H1 (cell line): ENCODE results near the gene TCP11. TPM values are rescaled to one million over a fixed set of nuclear protein-coding genes. Genes with fewer than 3 reads are reported as not detected.

Experiments used
- BACH1 ChIP-seq: IDR thresholded peaks from 2 replicates; pipeline ENCODE4 v1.6.1; 2012; ENCODE audit warnings: low read length, improper control_type of control experiment
- CBX5 ChIP-seq: fragments of 300-800, 300-1000 bp; sonication (generic); IDR thresholded peaks from 2 replicates; pipeline ENCODE4 v1.7.1; 2016; ENCODE audit warnings: antibody characterized with exemption, low read length, low read depth
- CTCF ChIP-seq, 3 experiments: IDR thresholded peaks; 1 replicate in 2 of 3; 2 replicates in 1 of 3; pipeline versions ENCODE4 v1.5.1 to v1.6.1; 2011; ENCODE audit warnings: low read length in 3 of 3, mild to moderate bottlenecking in 3 of 3, inconsistent platforms in 2 of 3, low read depth in 1 of 3, moderate library complexity in 1 of 3; ENCODE audit not compliant: insufficient read depth in 1 of 3; ENCODE audit errors: control extremely low read depth in 1 of 3
- FOSL1 ChIP-seq: IDR thresholded peaks from 2 replicates; pipeline ENCODE4 v1.6.1; 2011; ENCODE audit warnings: mild to moderate bottlenecking, low read depth, low read length, moderate library complexity; ENCODE audit not compliant: insufficient read depth
- polyA plus RNA-seq, 7 experiments: library from polyadenylated mRNA; depleted of rRNA in 3 of 7; stranded (reverse) in 5 of 7; unstranded in 2 of 7; fragments of >200 nt in 5 of 7; fragments of 200-250 nt in 2 of 7; gene quantifications; 1 replicate in 5 of 7; 2 replicates in 1 of 7; 4 replicates in 1 of 7; pipeline versions ENCODE4 v1.2.1 to v1.2.3, GENCODE V29; 2011 to 2013; ENCODE audit warnings: missing spikeins in 2 of 7, mixed read lengths in 2 of 7
- total RNA-seq: library from RNA; stranded (reverse); fragmentation: NEBNext Ultra II Directional; extraction: Animal tissue kit (Norgen Biotek cat#: 25700); gene quantifications from 2 replicates; pipeline ENCODE4 v1.2.1, GENCODE V29; 2021

Gene TCP11
- total and polyA plus RNA-seq, 2 of the 8 experiments (the other 6 are each of a cell fraction or from before 2014, with no cell fraction given) = 0.11 TPM; not detected in 1

- TF ChIP-seq CTCF (IDR thresholded peaks at IDR 0.05; ENCODE audit: control extremely low read depth in 1 of 3, insufficient read depth in 1 of 3, low read depth in 1 of 3, low read length in 3 of 3) (no peak), FOSL1 (no peak), CBX5 (no peak), BACH1 (no peak)
These were observed 61.7 kb downstream of the TCP11 start (continued) for GRCh38 chr6:35079311-35080000.
